Panc1 (cell line): ENCODE results near the gene MICAL2. TPM values are rescaled to one million over a fixed set of nuclear protein-coding genes. Genes with fewer than 3 reads are reported as not detected.
A peak's percentile ranks its signal among the peaks of the same experiment; 100 is the strongest.

Experiments
- ATAC-seq: fragments of 200-7000 bp; cut with Tn5 transposase; 2 replicates; pipeline ENCODE4 v1.9.1; 2020; ENCODE audit warnings: mild to moderate bottlenecking, moderate library complexity
- BruUV-seq: library from RNA; stranded (reverse); fragments of 400-500 nt; replicated peaks from 2 replicates; lab custom pipeline; 2021; lab: Mats Ljungman, UMichigan
- CTCF ChIA-PET: fragments of 300-600 bp; sonication (Branson Sonifier 250); formaldehyde crosslinking; loops from one replicate; lab custom pipeline; 2022; ENCODE audit warnings: antibody characterized with exemption; lab: Charles Lee
- POLR2A ChIA-PET: fragments of 300-600 bp; sonication (Branson Sonifier 250); formaldehyde crosslinking; loops from one replicate; lab custom pipeline; 2022; ENCODE audit warnings: antibody characterized with exemption; lab: Charles Lee
- DNase-seq: peaks from one replicate; pipeline ENCODE4 v3.0.0-alpha.2; 2010; ENCODE audit warnings: low read depth, low spot score
- H3K27ac ChIP-seq: 2 replicates; pipeline ENCODE4 v1.5.1; 2011; ENCODE audit warnings: mild to moderate bottlenecking, low read length, inconsistent platforms
- H3K27me3 ChIP-seq: fragments of 200-500 bp; sonication (Bioruptor generic); 2 replicates; pipeline ENCODE4 v1.6.0; 2014; ENCODE audit warnings: low read length, inconsistent platforms; ENCODE audit not compliant: control insufficient read depth, insufficient read depth
- H3K36me3 ChIP-seq: fragments of 200-500 bp; sonication (Bioruptor generic); 2 replicates; pipeline ENCODE4 v1.5.1; 2014; ENCODE audit warnings: inconsistent platforms, mild to moderate bottlenecking, low read length, moderate library complexity; ENCODE audit not compliant: control insufficient read depth, insufficient read depth
- H3K4me1 ChIP-seq: 2 replicates; pipeline ENCODE4 v1.5.1; 2011; ENCODE audit warnings: inconsistent platforms, mild to moderate bottlenecking, low read length, moderate library complexity; ENCODE audit not compliant: control insufficient read depth, insufficient read depth
- H3K4me3 ChIP-seq, 2 experiments: 2 replicates each; pipeline ENCODE4 v1.5.1; 2011 to 2012; ENCODE audit warnings: low read depth in 2 of 2, low read length in 2 of 2, mild to moderate bottlenecking in 2 of 2, inconsistent platforms in 1 of 2, moderate library complexity in 1 of 2
- H3K9me3 ChIP-seq: fragments of 200-500 bp; sonication (Bioruptor generic); 2 replicates; pipeline ENCODE4 v1.5.1; 2014; ENCODE audit warnings: low read depth, mild to moderate bottlenecking, inconsistent platforms, low read length, moderate library complexity; ENCODE audit not compliant: control insufficient read depth, insufficient read depth
- CTCF ChIP-seq: fragments of 450-650 bp; IDR thresholded peaks from 2 replicates; pipeline ENCODE4 v1.5.1; 2017; ENCODE audit warnings: mild to moderate bottlenecking
- POLR2AphosphoS5 ChIP-seq: IDR thresholded peaks from 2 replicates; pipeline ENCODE4 v1.6.1; 2012; ENCODE audit warnings: mild to moderate bottlenecking, low read depth, low read length, moderate library complexity
- REST ChIP-seq, 2 experiments: IDR thresholded peaks; 2 replicates each; pipeline ENCODE4 v1.6.1; 2011 to 2012; ENCODE audit warnings: low read depth in 2 of 2, control low read depth in 1 of 2, low read length in 1 of 2, mild to moderate bottlenecking in 1 of 2, moderate library complexity in 1 of 2; ENCODE audit not compliant: insufficient read depth in 1 of 2
- SIN3A ChIP-seq: IDR thresholded peaks from 2 replicates; pipeline ENCODE4 v1.6.1; 2012; ENCODE audit warnings: low read depth, mild to moderate bottlenecking, low read length, moderate library complexity, borderline replicate concordance; ENCODE audit not compliant: insufficient read depth
- TCF7L2 ChIP-seq: IDR thresholded peaks from 2 replicates; pipeline ENCODE4 v1.6.1; 2011; ENCODE audit warnings: mild to moderate bottlenecking, low read depth, low read length, inconsistent platforms
- in situ Hi-C: cut with HindIII; loops from 2 replicates; pipeline ENCODE4 v1.10.0; 2016; ENCODE audit warnings: low sequenced_read_pairs, low pct_unique_long_range_greater_than_20kb
- intact Hi-C: fragments of 100-400 bp; cut with micrococcal nuclease; formaldehyde crosslinking; loops from one replicate; pipeline ENCODE4 v1.10.0; 2022; ENCODE audit not compliant: unreplicated experiment
- total RNA-seq: library from RNA; stranded (reverse); gene quantifications from one replicate; pipeline ENCODE4 v1.2.1, GENCODE V29; 2021; ENCODE audit not compliant: unreplicated experiment

The MICAL2 gene
- total RNA-seq, 1 experiment from 2014 or later, result 199 TPM

DNA sequence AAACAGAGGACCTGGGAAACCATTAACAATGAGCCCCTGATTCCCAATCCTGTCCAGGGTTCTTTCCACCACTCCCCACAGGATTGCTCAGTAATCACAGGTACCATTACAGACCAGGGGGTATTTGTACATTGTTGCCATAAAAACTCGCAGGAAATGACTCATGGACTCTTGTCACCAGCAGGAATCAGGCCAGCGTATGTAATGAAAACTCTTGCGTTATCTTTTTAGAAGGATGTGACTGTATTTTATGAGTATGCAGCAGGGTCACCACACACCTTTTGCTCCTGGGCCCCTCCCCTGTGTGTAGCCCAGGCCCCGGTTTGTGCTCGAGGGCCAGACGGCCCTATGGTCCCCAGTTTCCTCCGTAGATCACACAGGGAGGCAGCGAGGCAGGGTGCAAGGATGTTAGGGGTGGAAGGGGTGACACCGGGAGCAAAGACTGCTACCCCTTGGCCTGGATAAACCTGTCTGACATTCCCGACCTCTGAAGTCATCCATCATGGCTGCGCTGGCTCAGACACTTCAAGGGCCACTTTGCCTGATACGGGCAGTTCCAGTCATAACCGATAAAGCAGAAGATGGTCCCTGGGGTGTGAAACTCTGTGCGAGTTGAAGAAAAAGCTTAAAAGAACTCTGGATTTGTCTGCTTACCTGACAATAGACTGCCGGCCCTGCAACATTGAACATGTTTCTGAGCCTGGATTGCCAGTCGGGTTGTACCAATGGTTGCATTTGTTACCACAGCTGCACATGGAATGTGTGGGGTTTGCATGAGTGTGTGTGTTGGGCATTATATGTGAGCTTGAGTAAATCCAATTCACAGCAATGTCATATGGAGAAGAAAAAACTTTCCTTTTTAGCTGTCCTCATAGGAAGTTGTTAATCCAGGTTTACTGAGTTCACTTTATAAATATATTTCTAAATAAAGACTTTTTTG lies 56.9 kb downstream of the MICAL2 start:
- Histone ChIP-seq H3K9me3 (no peaks in the 10 kb centered on the region), H3K27me3 (no peaks in the 10 kb centered on the region), H3K4me1 (peaks cover 73% of the 10 kb centered on the region), H3K36me3 (peaks cover 3% of the 10 kb centered on the region; the same call in 1 of the 2 replicates), H3K4me3 (peak overlapping the region in 1 of 2 experiments; percentile 29; a peak in 2 of 4 replicates), H3K27ac (peak overlapping the region; percentile 89)
- POLR2A ChIA-PET, result interaction anchor here (0.9 kb wide), 1 partner anchor 15 kb away, joined by 4 read pairs; no protein-coding TSS in a partner anchor
- peak; percentile 93 for DNase-seq
- TF ChIP-seq TCF7L2, result peak; percentile 43; the same call in 1 of the 2 replicates
- TF ChIP-seq SIN3A, result no peak
- no peak for TF ChIP-seq REST (IDR thresholded peaks at IDR 0.05; ENCODE audit: insufficient read depth in 1 of 2, low read depth in 2 of 2, low read length in 1 of 2)
- no peak for TF ChIP-seq CTCF
- TF ChIP-seq POLR2AphosphoS5, result peak; percentile 82
- TSS peak; percentile 24 for BruUV-seq
- intact Hi-C loops, result no loop called here
- ATAC-seq, result peak; percentile 84
- CTCF ChIA-PET, result no interaction called here
- in situ Hi-C loops, result no loop called here

- in situ Hi-C loops, result no loop called here
- POLR2A ChIA-PET, result interaction anchor here (0.6 kb wide), 1 partner anchor 11 kb away, joined by 15 read pairs; no protein-coding TSS in a partner anchor
These were observed 57.7 kb downstream of the MICAL2 start for GRCh38 chr11:12168114-12168513.

More at GRCh38 chr11:12168114-12168513, 57.7 kb downstream of the MICAL2 start:
- DNase-seq (no peak), ATAC-seq (no peak)
- peaks cover 74% of the 10 kb centered on the region for H3K4me1 ChIP-seq
- no peaks in the 10 kb centered on the region for H3K27me3 ChIP-seq
- H3K4me3 ChIP-seq, result no peak overlapping the region
- H3K9me3 ChIP-seq, result no peaks in the 10 kb centered on the region
- H3K36me3 ChIP-seq, result peaks cover 3% of the 10 kb centered on the region; the same call in 1 of the 2 replicates
- CTCF ChIA-PET, result no interaction called here
- intact Hi-C loops, result no loop called here
- no TSS peak for BruUV-seq
- H3K27ac ChIP-seq, result peak overlapping the region; percentile 89
- TF ChIP-seq TCF7L2 (no peak), REST (IDR thresholded peaks at IDR 0.05; ENCODE audit: insufficient read depth in 1 of 2, low read depth in 2 of 2, low read length in 1 of 2) (no peak), POLR2AphosphoS5 (no peak), SIN3A (no peak), CTCF (no peak)
